K562 treated with DMSO at 1 percent for 48 hours (cell line): Measurements from ENCODE around the gene CCDC50. TPM values are rescaled to one million over a fixed set of nuclear protein-coding genes. Genes with fewer than 3 reads are reported as not detected.

ENCODE experiments used
- total RNA-seq: library from RNA; unstranded; fragments of 300-600 nt; gene quantifications from 2 replicates; pipeline ENCODE4 v1.2.3, GENCODE V29; 2022; ENCODE audit warnings: low replicate concordance; ENCODE audit errors: extremely low read depth

Gene CCDC50
- total RNA-seq: not detected in 2 replicates

GRCh38 chr3:191328962-191329653 is at the start of gene CCDC50:
TSS of gene CCDC50 (plus strand) at chr3:191329394. CDS start at chr3:191329675, 281 bp downstream.

DNA sequence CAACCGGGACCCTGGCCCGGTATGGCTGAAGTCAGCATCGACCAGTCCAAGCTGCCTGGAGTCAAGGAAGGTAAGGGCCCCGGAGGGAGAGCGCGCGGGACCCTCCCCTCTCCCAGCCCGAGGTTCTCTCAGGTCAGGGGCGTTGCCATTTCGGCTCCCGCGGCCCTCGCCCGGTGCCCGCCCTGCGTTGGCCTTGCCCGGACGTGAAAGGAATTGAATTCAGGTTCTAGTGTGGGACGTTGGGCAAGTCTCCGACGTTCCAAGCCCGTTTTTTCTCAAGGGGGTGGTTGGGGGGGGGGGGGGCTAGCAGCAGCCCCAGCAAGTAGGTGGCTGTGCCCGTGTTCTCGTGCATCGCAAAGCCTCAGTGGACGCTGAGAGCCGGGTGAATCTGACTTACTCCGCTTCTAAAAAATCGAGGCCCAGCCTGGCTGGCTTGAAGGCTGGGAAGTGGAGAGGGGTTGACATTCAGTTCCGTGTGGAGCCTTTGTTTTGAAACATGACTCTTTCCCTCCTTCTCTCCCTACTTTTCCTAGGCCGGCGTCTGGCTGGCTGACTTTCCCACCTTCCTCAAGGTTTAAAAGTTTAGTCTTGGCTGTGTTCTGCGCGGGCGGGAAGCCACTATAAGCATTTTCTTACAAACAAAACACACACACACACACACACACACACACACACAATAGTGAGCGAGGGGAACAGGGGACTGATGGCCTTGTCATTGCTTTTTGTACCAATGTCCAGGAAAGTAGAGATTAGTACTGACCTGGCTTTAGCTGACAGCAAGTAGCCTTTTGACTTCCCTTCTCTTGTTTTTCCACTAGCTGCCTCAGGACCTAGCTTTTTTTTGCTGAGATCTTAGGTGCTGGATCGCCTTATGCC is 698 bp downstream of the CCDC50 start, which contains the start of gene UTS2B:
TSS of gene UTS2B (minus strand) at position 873 of the 876 bp plus-strand sequence. CDS start 48,337 bp downstream, outside the sequence.

Other genes starting within 250 kb of the CCDC50 start
- gene OSTN, start 130.2 kb upstream of the CCDC50 start, total RNA-seq: not detected in 2 replicates
- not detected in 2 replicates for gene UTS2B, start 1.1 kb downstream of the CCDC50 start, total RNA-seq
- gene PYDC2, start 131.8 kb downstream of the CCDC50 start, total RNA-seq: not detected in 2 replicates